ENCODE results near the gene ZNF124. TPM values are rescaled to one million over a fixed set of nuclear protein-coding genes. Genes with fewer than 3 reads are reported as not detected.

ZNF124 gene
- total RNA-seq, 1 donor from 2014 or later: 46.4 TPM

DNA sequence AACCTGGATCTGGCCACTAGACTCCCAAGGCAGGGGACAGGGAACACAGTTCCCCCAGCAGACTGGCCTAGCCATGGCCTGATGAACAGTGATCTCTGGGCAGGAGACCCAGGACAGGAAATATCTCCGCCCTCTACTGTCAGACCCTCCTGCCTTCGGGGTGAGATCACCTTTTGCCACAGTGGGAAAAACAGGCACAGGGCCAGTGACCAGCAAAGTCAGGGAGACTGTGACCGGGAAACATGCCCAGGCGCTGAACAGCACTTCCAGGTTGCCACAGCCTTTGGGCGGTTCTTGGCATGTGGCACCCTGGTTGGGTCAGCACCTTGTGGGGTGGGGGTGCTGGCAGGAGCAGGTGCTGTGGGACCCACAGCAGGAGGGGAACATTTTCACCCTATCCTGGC lies 58.7 kb downstream of the ZNF124 start:
- DNase-seq (ENCODE audit: low spot score): no peak

DNA sequence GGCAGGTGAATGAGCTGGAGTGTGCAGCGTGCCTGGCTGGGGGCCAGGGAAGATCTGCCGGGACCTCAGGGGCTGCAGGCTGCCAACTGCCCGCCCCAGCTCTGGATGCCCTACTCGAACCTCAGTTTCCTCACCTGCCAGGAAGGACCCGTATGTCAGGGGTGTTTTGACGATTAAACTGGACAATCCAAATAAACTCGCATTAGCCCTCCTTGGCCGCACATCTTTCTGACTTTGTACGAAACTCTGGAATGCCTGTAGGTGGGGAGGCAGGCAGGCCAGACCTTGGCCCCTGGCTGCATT lies 59.4 kb downstream of the ZNF124 start:
- no peak for DNase-seq (ENCODE audit: low spot score)

GRCh38 chr1:247111700-247112478 lies 59.9 kb downstream of the ZNF124 start:
- DNase-seq (ENCODE audit: low spot score): peak; percentile 65

- DNase-seq (ENCODE audit: low spot score): no peak
These were observed 60.5 kb downstream of the ZNF124 start for GRCh38 chr1:247111259-247111699.

DNA sequence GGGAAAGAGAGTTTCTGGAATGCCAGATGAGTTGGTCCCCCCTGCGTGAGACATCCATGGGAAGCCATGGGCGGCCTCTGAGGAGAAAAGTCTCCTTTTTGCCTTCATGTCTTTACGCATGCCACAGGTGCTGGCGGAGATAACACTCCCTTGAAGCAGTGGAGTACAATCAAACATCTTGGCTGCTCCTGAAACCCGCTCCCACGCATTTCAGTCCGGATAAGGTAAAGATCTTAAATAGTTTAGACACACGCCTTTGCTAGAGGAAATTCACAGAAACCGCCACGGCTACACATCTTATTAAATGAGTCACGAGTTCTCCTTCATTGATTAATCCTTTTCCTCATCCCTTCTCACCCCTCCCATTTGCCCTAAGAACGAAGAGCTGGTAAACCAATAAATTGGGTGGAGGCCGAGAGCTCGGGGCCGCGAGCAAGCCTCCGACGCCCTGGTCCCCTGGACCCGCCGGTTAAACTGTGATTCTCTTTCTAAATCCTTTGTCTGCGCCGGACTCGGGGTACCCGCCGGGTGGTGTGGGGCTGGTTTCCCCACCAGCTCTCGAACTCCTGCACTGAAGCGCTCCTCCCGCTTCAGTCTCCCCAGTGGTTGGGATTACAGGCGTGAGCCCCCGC lies 61.1 kb downstream of the ZNF124 start:
- DNase-seq (ENCODE audit: low spot score): no peak

DNA sequence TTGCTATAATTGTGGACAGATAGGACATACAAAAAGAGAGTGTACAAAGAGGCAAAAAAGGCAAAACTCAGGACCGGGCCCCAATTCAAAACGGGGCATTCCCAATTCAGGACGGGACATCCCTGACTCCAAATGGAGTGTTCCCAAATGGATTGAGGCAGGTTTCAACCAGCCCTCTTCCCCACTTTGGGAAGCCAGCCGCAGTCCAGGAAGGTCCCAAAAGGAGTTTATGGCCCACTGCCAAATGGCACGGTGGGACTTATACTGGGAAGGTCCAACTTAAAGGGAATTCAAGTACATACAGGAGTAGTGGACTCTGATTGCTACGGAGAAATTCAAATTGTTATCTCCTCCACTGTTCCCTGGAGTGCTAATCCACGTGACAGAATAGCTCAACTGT lies 64.1 kb downstream of the ZNF124 start:
- no peak for DNase-seq (ENCODE audit: low spot score)

GRCh38 chr1:247105966-247106365 lies 65.9 kb downstream of the ZNF124 start:
- no peak for DNase-seq (ENCODE audit: low spot score)

Other genes starting within 250 kb of the ZNF124 start
- gene AHCTF1, start 240.1 kb downstream of the ZNF124 start, total RNA-seq: 35.1 TPM
- not detected for gene ZNF695, start 164.0 kb downstream of the ZNF124 start, total RNA-seq
- 4.2 TPM for gene ZNF670, start 93.2 kb downstream of the ZNF124 start, total RNA-seq
- 9.0 TPM for gene ZNF669, start 67.7 kb downstream of the ZNF124 start, total RNA-seq
- gene VN1R5, start 84.1 kb upstream of the ZNF124 start, total RNA-seq: not detected
- 25.7 TPM for gene ZNF496, start 159.8 kb upstream of the ZNF124 start, total RNA-seq
- 1.9 TPM for gene NLRP3, start 244.2 kb upstream of the ZNF124 start, total RNA-seq

All from ureter (tissue), 1 donor.